HUES48 (cell line): ENCODE measurements around the gene PDCL3.

Experiments used
- H3K27ac ChIP-seq: one replicate; pipeline ENCODE4 v1.7.0; 2013; ENCODE audit warnings: low read depth, low read length, inconsistent platforms
- H3K27me3 ChIP-seq: 2 replicates; pipeline ENCODE4 v1.6.1; 2013; ENCODE audit warnings: mild to moderate bottlenecking, low read length; ENCODE audit not compliant: control insufficient read depth, insufficient read depth
- H3K36me3 ChIP-seq: 2 replicates; pipeline ENCODE4 v1.6.1; 2013; ENCODE audit warnings: low read length; ENCODE audit not compliant: control insufficient read depth, insufficient read depth
- H3K4me1 ChIP-seq: 2 replicates; pipeline ENCODE4 v1.6.1; 2013; ENCODE audit warnings: mild to moderate bottlenecking, low read length; ENCODE audit not compliant: control insufficient read depth, insufficient read depth
- H3K4me3 ChIP-seq: 2 replicates; pipeline ENCODE4 v1.5.1; 2013; ENCODE audit warnings: mild to moderate bottlenecking, low read depth, low read length
- H3K9ac ChIP-seq: 2 replicates; pipeline ENCODE4 v1.6.1; 2013; ENCODE audit warnings: mild to moderate bottlenecking, low read depth, low read length, moderate library complexity
- H3K9me3 ChIP-seq: 2 replicates; pipeline ENCODE4 v1.6.1; 2013; ENCODE audit warnings: low read length; ENCODE audit not compliant: control insufficient read depth, insufficient read depth

Gene PDCL3

GRCh38 chr2:100560216-100560830, 2.5 kb upstream of the PDCL3 start:
- no peak overlapping the region for H3K4me3 ChIP-seq
- H3K4me1 ChIP-seq, result peaks cover 9% of the 10 kb centered on the region
- no peaks in the 10 kb centered on the region for H3K36me3 ChIP-seq
- H3K9ac ChIP-seq, result no peak overlapping the region
- H3K27me3 ChIP-seq, result no peaks in the 10 kb centered on the region
- no peaks in the 10 kb centered on the region for H3K9me3 ChIP-seq
- H3K27ac ChIP-seq, result no peak overlapping the region

- H3K9me3 ChIP-seq, result no peaks in the 10 kb centered on the region
- peak overlapping the region; percentile 13 for H3K27ac ChIP-seq
- H3K9ac ChIP-seq, result no peak overlapping the region
- H3K4me1 ChIP-seq, result peaks cover 9% of the 10 kb centered on the region
- H3K36me3 ChIP-seq, result peaks cover 1% of the 10 kb centered on the region; the same call in 1 of the 2 replicates
- no peaks in the 10 kb centered on the region for H3K27me3 ChIP-seq
- no peak overlapping the region for H3K4me3 ChIP-seq
Observed at GRCh38 chr2:100561191-100561590, 1.6 kb upstream of the PDCL3 start.

GRCh38 chr2:100563407-100564247, 834 bp downstream of the PDCL3 start:
- peak overlapping the region; percentile 98 for H3K4me3 ChIP-seq
- H3K27ac ChIP-seq, result peak overlapping the region; percentile 98
- H3K4me1 ChIP-seq, result peaks cover 9% of the 10 kb centered on the region
- H3K9ac ChIP-seq, result peak overlapping the region; percentile 95
- H3K27me3 ChIP-seq, result no peaks in the 10 kb centered on the region
- peaks cover 20% of the 10 kb centered on the region for H3K36me3 ChIP-seq
- no peaks in the 10 kb centered on the region for H3K9me3 ChIP-seq

GRCh38 chr2:100568989-100569388, 6.2 kb downstream of the PDCL3 start:
- peaks cover 60% of the 10 kb centered on the region for H3K36me3 ChIP-seq
- H3K9me3 ChIP-seq, result no peaks in the 10 kb centered on the region
- no peaks in the 10 kb centered on the region for H3K4me1 ChIP-seq
- H3K27me3 ChIP-seq, result no peaks in the 10 kb centered on the region
- H3K4me3 ChIP-seq, result no peak overlapping the region
- no peak overlapping the region for H3K9ac ChIP-seq
- H3K27ac ChIP-seq, result no peak overlapping the region

GRCh38 chr2:100571668-100572067, 8.9 kb downstream of the PDCL3 start:
- Histone ChIP-seq H3K27me3 (no peaks in the 10 kb centered on the region), H3K27ac (no peak overlapping the region), H3K36me3 (peaks cover 71% of the 10 kb centered on the region)

GRCh38 chr2:100577777-100578176, 15.0 kb downstream of the PDCL3 start:
- Histone ChIP-seq H3K9me3 (no peaks in the 10 kb centered on the region), H3K9ac (no peak overlapping the region)

More at GRCh38 chr2:100571668-100572067, 8.9 kb downstream of the PDCL3 start:
- Histone ChIP-seq H3K4me1 (no peaks in the 10 kb centered on the region), H3K9ac (no peak overlapping the region), H3K9me3 (no peaks in the 10 kb centered on the region), H3K4me3 (no peak overlapping the region)

GRCh38 chr2:100580367-100581276, 17.8 kb downstream of the PDCL3 start:
- H3K9ac ChIP-seq, result no peak overlapping the region
- no peaks in the 10 kb centered on the region for H3K9me3 ChIP-seq
- H3K4me3 ChIP-seq, result no peak overlapping the region
- H3K4me1 ChIP-seq, result no peaks in the 10 kb centered on the region
- peaks cover 8% of the 10 kb centered on the region; the same call in 1 of the 2 replicates for H3K36me3 ChIP-seq
- H3K27me3 ChIP-seq, result no peaks in the 10 kb centered on the region
- no peak overlapping the region for H3K27ac ChIP-seq

More at GRCh38 chr2:100577777-100578176, 15.0 kb downstream of the PDCL3 start:
- Histone ChIP-seq H3K4me3 (no peak overlapping the region), H3K27me3 (no peaks in the 10 kb centered on the region), H3K27ac (no peak overlapping the region), H3K4me1 (no peaks in the 10 kb centered on the region), H3K36me3 (peaks cover 31% of the 10 kb centered on the region)

GRCh38 chr2:100581277-100581612, 18.5 kb downstream of the PDCL3 start:
- H3K4me1 ChIP-seq, result no peaks in the 10 kb centered on the region
- H3K36me3 ChIP-seq, result peaks cover 5% of the 10 kb centered on the region; the same call in 1 of the 2 replicates
- H3K4me3 ChIP-seq, result no peak overlapping the region
- no peaks in the 10 kb centered on the region for H3K27me3 ChIP-seq
- no peak overlapping the region for H3K9ac ChIP-seq
- H3K9me3 ChIP-seq, result no peaks in the 10 kb centered on the region
- no peak overlapping the region for H3K27ac ChIP-seq

- H3K27me3 ChIP-seq, result no peaks in the 10 kb centered on the region
- no peak overlapping the region for H3K4me3 ChIP-seq
- H3K27ac ChIP-seq, result no peak overlapping the region
- no peak overlapping the region for H3K9ac ChIP-seq
- no peaks in the 10 kb centered on the region for H3K36me3 ChIP-seq
- H3K9me3 ChIP-seq, result no peaks in the 10 kb centered on the region
- H3K4me1 ChIP-seq, result no peaks in the 10 kb centered on the region
Observed at GRCh38 chr2:100584816-100585215, 22.0 kb downstream of the PDCL3 start.

- Histone ChIP-seq H3K9me3 (no peaks in the 10 kb centered on the region), H3K4me1 (no peaks in the 10 kb centered on the region), H3K27ac (no peak overlapping the region), H3K27me3 (no peaks in the 10 kb centered on the region), H3K36me3 (no peaks in the 10 kb centered on the region), H3K9ac (no peak overlapping the region), H3K4me3 (no peak overlapping the region)
Observed at GRCh38 chr2:100588071-100588786, 25.4 kb downstream of the PDCL3 start.
